Lung (tissue), 12 donors: ENCODE measurements around the gene GRK2. TPM values are rescaled to one million over a fixed set of nuclear protein-coding genes. Genes with fewer than 3 reads are reported as not detected.
A peak's percentile ranks its signal among the peaks of the same experiment; 100 is the strongest.

Experiments used
- ATAC-seq: fragments of 200-7000 bp; cut with Tn5 transposase; one replicate; pipeline ENCODE4 v1.9.1; 2020; ENCODE audit warnings: moderate number of reproducible peaks; ENCODE audit not compliant: insufficient read depth, low FRiP score
- DNase-seq, 3 donors: peaks; one replicate each; pipeline ENCODE4 v3.0.0-alpha.2; 2013 to 2017
- H3K27ac ChIP-seq, 2 donors: one replicate each; pipeline ENCODE4 v1.5.1; 2013; ENCODE audit warnings: mild to moderate bottlenecking in 2 of 2, moderate library complexity in 2 of 2, control low read depth in 1 of 2, inconsistent platforms in 1 of 2, low read depth in 1 of 2, low read length in 1 of 2
- H3K27me3 ChIP-seq, 3 donors: one replicate each; pipeline ENCODE4 v1.5.1; 2013; ENCODE audit warnings: low read length in 2 of 3; ENCODE audit not compliant: control insufficient read depth in 3 of 3, insufficient read depth in 3 of 3
- H3K36me3 ChIP-seq, 4 donors: one replicate each; pipeline ENCODE4 v1.5.1; 2013; ENCODE audit warnings: low read length in 4 of 4, mild to moderate bottlenecking in 1 of 4, moderate library complexity in 1 of 4; ENCODE audit not compliant: control insufficient read depth in 4 of 4, insufficient read depth in 4 of 4
- H3K4me1 ChIP-seq, 5 donors: one replicate each; pipeline ENCODE4 v1.5.1; 2013; ENCODE audit warnings: low read length in 5 of 5, mild to moderate bottlenecking in 2 of 5, moderate library complexity in 1 of 5; ENCODE audit not compliant: control insufficient read depth in 5 of 5, insufficient read depth in 5 of 5
- H3K4me3 ChIP-seq: one replicate; pipeline ENCODE4 v1.5.1; 2013; ENCODE audit warnings: mild to moderate bottlenecking, control low read depth, moderate library complexity
- H3K9ac ChIP-seq, 2 donors: one replicate each; pipeline ENCODE4 v1.5.1; 2013; ENCODE audit warnings: low read length in 2 of 2, control low read depth in 1 of 2; ENCODE audit not compliant: insufficient read depth in 1 of 2
- H3K9me3 ChIP-seq, 4 donors: one replicate each; pipeline ENCODE4 v1.5.1; 2013; ENCODE audit warnings: low read length in 3 of 4, mild to moderate bottlenecking in 1 of 4, moderate library complexity in 1 of 4; ENCODE audit not compliant: control insufficient read depth in 4 of 4, insufficient read depth in 3 of 4
- WGBS, 2 donors: extraction: QIAGEN DNeasy Blood & Tissue Kit; methylation state at CpG; one replicate each; pipeline ENCODE4 v1.1.7; 2013; 5-methylcytosine and 5-hydroxymethylcytosine counted together
- polyA plus RNA-seq, 2 donors: library from polyadenylated mRNA; stranded (reverse); fragments of 200-250 nt; gene quantifications; one replicate each; pipeline ENCODE4 v1.2.1, GENCODE V29; 2013
- total RNA-seq, 2 donors: library from RNA; depleted of rRNA in 1 of 2; stranded (reverse); fragments of >200 nt in 1 of 2; gene quantifications; one replicate each; pipeline ENCODE4 v1.2.1, GENCODE V29; 2014 to 2021
- TF ChIP-seq, protein P1 (sequence below): IDR thresholded peaks from 2 replicates; pipeline ENCODE4 v1.5.1; 2012; ENCODE audit warnings: mild to moderate bottlenecking; ENCODE audit errors: control extremely low read depth, extremely low read depth
- donor health status: control.
- donor health status: control.
- donor health status: Bipolar disorder and iron deficiency.
- donor health status: healthy.
- donor health status: DM: yes; HTN: yes; CAD: no.

Gene GRK2
- total and polyA plus RNA-seq, 4 donors: 37.1 to 130 (median 97.5) TPM

DNA sequence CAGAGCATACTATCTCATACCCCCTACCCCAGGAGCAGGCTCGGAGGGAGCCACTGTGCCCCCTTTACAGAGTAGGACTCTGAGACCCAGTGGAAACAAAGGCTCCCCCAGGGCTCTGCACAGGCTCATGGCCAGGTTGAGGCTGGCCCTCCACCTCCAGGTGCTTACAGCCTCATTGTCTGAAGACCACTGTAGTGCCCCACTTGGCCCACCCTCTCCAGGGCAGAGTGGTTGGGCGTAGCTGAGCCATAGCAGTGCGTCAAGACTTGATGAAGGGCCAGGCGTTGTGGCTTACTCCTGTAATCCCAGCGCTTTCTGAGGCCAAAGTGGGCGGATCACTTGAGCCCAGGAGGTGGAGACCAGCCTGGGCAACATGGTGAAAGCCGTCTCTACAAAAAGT is 24.5 kb downstream of the GRK2 start:
- no peaks in the 10 kb centered on the region for H3K27me3 ChIP-seq
- H3K9me3 ChIP-seq: peaks cover 0 to 4% (median 0%) of the 10 kb centered on the region in 4 donors
- TF ChIP-seq, protein P1, sequence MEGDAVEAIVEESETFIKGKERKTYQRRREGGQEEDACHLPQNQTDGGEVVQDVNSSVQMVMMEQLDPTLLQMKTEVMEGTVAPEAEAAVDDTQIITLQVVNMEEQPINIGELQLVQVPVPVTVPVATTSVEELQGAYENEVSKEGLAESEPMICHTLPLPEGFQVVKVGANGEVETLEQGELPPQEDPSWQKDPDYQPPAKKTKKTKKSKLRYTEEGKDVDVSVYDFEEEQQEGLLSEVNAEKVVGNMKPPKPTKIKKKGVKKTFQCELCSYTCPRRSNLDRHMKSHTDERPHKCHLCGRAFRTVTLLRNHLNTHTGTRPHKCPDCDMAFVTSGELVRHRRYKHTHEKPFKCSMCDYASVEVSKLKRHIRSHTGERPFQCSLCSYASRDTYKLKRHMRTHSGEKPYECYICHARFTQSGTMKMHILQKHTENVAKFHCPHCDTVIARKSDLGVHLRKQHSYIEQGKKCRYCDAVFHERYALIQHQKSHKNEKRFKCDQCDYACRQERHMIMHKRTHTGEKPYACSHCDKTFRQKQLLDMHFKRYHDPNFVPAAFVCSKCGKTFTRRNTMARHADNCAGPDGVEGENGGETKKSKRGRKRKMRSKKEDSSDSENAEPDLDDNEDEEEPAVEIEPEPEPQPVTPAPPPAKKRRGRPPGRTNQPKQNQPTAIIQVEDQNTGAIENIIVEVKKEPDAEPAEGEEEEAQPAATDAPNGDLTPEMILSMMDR: no peak
- H3K4me3 ChIP-seq: no peak overlapping the region
- peak overlapping the region in 1 of 2 donors; percentile 24 for H3K27ac ChIP-seq
- peaks cover 0 to 41% (median 30%) of the 10 kb centered on the region in 4 donors for H3K36me3 ChIP-seq
- no peak overlapping the region for H3K9ac ChIP-seq
- 87 to 90% methylated on average over 7 of the region's 7 CpGs for WGBS, 2 donors
- ATAC-seq: no peak
- H3K4me1 ChIP-seq: peaks cover 0 to 31% (median 9%) of the 10 kb centered on the region in 5 donors
- DNase-seq: no peak

DNA sequence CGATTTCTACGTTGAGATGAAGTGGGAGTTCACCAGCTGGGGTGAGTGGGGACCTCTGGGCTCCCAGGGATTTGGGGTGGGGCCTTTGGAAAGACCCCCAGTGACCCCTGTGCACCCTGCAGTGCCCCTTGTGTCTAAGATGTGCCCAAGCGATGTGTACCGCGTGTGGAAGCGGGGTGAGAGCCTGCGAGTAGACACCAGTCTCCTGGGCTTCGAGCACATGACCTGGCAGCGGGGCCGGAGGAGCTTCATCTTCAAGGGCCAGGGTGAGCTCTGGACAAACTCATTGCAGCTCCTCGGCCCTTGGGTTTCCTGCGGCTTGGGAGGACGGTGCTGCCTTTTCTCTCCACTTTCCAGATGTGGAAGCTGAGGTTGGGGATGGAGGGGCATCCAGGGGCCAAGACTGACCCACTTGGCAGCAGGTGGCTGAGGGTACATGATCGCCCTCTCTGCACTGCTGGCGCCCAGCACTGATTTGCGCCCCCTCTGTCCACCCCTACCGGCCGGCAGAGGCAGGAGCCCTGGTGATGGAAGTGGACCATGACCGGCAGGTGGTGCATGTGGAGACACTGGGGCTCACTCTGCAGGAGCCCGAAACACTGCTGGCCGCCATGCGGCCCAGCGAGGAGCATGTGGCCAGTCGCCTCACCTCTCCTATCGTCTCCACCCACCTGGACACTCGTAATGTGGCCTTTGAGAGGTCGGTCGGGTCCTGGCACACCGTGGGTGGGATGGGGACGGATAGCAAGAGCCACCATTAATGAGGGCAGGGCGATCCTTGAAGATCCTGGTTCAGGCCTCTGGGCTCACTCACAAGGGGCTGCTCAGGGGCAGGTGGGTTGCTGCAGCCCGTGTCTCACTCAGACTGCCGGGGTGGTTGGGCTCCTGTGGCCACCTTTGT is 25.5 kb downstream of the GRK2 start:
- Histone ChIP-seq H3K4me3 (no peak overlapping the region), H3K36me3 (peaks cover 0 to 40% (median 28%) of the 10 kb centered on the region in 4 donors), H3K27me3 (no peaks in the 10 kb centered on the region), H3K9ac (no peak overlapping the region), H3K9me3 (peaks cover 0 to 4% (median 0%) of the 10 kb centered on the region in 4 donors), H3K4me1 (peaks cover 0 to 31% (median 9%) of the 10 kb centered on the region in 5 donors), H3K27ac (peak overlapping the region in 1 of 2 donors; percentile 17)
- ATAC-seq (no peak), DNase-seq (no peak)
- TF ChIP-seq, protein P1: no peak
- WGBS, 2 donors: 93 to 95% methylated on average over 33 of the region's 33 CpGs

DNA sequence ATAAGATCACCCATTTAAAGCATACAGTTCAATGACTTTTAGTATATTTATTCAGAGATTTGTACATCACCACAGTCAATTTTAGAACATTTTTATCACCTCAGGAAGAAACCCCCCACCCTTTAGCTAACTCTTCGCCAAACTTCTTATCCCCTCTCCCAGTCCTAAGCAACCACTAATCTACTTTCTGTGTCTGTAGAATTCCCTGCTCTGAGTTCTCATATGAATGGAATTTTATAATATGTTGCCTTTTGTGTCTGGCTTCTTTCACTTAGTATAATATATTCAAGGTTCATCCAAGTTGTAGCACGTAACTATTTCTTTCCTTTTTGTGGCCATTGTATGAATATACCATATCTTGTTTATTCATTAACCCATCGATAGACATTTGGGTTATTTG is 26.4 kb downstream of the GRK2 start:
- 62 to 64% methylated on average over 3 of the region's 3 CpGs for WGBS, 2 donors
- H3K4me1 ChIP-seq: peaks cover 0 to 25% (median 6%) of the 10 kb centered on the region in 5 donors
- H3K27me3 ChIP-seq: no peaks in the 10 kb centered on the region
- H3K36me3 ChIP-seq: peaks cover 0 to 35% (median 28%) of the 10 kb centered on the region in 4 donors
- DNase-seq: no peak
- H3K27ac ChIP-seq: no peak overlapping the region
- peaks cover 0 to 4% (median 0%) of the 10 kb centered on the region in 4 donors for H3K9me3 ChIP-seq
- TF ChIP-seq, protein P1: no peak
- no peak overlapping the region for H3K9ac ChIP-seq
- H3K4me3 ChIP-seq: no peak overlapping the region
- ATAC-seq: no peak
